Fibroblast of pulmonary artery (primary cell): ENCODE data around the gene HOXB9.

Experiments
- DNase-seq: peaks from one replicate; pipeline ENCODE4 v3.0.0-alpha.2; 2010; ENCODE audit warnings: low read depth
- H3K4me3 ChIP-seq: replicated peaks from 2 replicates; pipeline ENCODE4 v1.5.1; 2011; ENCODE audit warnings: low read depth, mild to moderate bottlenecking, control low read depth, low read length, moderate library complexity
- CTCF ChIP-seq: IDR thresholded peaks from 2 replicates; pipeline ENCODE4 v1.5.1; 2011; ENCODE audit warnings: mild to moderate bottlenecking, control low read depth, low read length, inconsistent platforms; ENCODE audit errors: missing control alignments

The HOXB9 gene

DNA sequence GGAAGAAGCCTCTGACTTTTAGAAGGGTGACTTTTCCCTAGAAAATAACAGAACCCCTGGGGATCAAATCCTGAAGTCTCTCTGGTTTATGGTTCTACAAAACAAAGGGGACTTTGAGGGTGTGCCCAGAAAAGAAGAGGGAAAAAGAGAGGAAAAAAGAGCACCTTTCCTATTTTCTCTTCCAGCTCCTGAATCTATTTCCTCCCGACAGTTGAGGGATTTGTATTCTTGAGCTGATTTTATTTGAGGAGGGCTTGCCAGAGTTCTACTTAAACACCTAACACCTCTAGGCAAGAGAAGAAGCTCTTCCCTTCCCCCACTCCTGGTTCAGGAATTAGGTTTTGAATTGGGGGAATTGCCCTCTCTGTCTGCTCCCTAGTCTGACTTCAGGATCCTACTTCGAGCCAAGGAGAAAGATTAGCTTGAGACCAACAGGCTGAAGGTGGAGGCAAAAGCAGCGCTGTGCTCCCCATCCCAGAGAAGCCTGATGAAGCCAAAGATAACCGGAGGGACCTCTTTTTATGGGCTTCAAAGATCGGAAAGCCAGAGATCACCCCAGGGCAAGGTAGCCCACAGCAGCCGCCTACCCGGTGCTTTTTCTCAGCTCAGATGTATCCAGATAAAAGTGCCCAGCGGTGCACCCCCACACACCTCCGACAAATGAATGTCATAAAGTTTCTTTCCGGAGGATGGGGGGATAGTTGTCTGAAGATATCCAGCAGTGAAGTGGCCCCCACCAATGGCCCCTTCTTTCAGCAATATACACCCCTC, 36.9 kb downstream of the HOXB9 start:
- TF ChIP-seq CTCF = no peak
- DNase-seq = no peak
- H3K4me3 ChIP-seq = peak overlapping the region; percentile 19

GRCh38 chr17:48588528-48588927, 37.6 kb downstream of the HOXB9 start:
- no peak overlapping the region for H3K4me3 ChIP-seq

GRCh38 chr17:48588074-48588415, 38.1 kb downstream of the HOXB9 start:
- no peak overlapping the region for H3K4me3 ChIP-seq
- DNase-seq = no peak
- TF ChIP-seq CTCF = no peak

More at GRCh38 chr17:48588528-48588927, 37.6 kb downstream of the HOXB9 start:
- TF ChIP-seq CTCF = no peak
- no peak for DNase-seq

- no peak overlapping the region for H3K4me3 ChIP-seq
- no peak for TF ChIP-seq CTCF
These were observed 38.7 kb downstream of the HOXB9 start for GRCh38 chr17:48587276-48588073.

GRCh38 chr17:48586355-48587258, 39.6 kb downstream of the HOXB9 start:
- DNase-seq = no peak
- no peak for TF ChIP-seq CTCF
- peak overlapping the region; percentile 61 for H3K4me3 ChIP-seq

More at GRCh38 chr17:48587276-48588073, 38.7 kb downstream of the HOXB9 start:
- DNase-seq = no peak

DNA sequence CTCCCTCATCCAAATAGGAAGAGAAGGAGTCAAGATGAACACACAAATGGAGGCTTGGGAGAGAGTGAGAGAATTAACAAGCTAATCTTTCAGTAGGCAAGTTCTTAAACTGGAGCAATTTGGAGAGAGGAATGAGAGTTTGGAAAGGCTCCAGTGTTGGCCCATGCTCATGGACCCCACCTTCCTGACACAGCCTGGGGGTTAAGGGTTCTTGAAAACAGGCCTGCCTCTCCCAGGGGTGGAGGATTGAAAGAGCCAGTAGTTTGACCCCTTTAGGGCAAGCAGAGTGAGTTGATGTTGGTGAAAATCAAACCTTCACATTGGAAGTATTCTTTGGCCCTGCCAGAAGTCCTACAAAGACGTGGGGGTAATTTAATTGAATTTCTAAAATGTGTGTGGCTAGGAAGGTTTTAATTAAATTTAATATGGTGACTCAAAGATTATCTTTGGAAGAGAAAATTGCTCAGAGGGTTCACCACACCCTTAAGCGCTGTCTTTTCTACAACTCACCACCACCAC, 41.9 kb downstream of the HOXB9 start:
- no peak for DNase-seq
- TF ChIP-seq CTCF = no peak
- H3K4me3 ChIP-seq = peak overlapping the region; percentile 61
